ENCODE data around the gene UBE2V1.

DNA sequence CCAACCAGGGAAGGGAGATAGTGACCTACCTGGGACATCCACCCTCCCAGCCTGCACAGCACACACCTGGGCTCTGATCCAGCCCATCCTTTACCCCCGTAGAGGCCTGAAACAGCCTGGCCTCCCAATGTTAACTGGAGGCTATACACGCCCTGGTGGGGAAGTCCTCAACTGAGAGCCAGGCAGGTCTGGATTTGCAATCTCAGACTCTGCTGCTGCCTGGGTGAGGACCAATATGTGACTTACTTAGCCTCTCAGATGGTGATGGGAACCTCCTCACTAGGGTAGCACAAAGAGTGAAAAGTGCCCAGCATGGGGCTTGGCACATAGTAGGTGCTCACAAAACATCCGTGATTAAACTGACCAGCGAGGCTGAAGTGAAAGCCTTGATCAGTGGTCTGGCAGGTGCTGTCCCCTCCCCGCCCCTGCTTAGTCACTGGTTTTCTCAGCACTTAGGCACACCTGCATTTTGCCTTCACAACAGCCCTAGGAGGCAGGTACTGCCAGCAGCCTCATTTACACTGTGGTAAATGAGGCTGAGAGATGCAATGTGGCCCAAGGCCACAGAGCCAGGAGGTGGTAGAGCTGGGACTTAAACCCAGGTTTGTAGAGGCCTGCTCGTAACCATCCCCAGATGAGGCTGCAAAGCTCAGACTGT, 28.2 kb upstream of the UBE2V1 start:
- TF ChIP-seq CTCF (IDR thresholded peaks at IDR 0.05; ENCODE audit: poor library complexity) (no peak), EZH2phosphoT487 (IDR thresholded peaks at IDR 0.05; ENCODE audit: low read depth, severe bottlenecking, unreplicated experiment) (no peak), EZH2 (IDR thresholded peaks at IDR 0.05; ENCODE audit: borderline replicate concordance) (no peak)
